SK-N-SH (cell line): ENCODE data around the gene MC1R. TPM values are rescaled to one million over a fixed set of nuclear protein-coding genes. Genes with fewer than 3 reads are reported as not detected.

Source experiments
- EP300 ChIP-seq, 2 experiments: IDR thresholded peaks; 2 replicates each; pipeline versions ENCODE4 v1.4.0 to v1.6.1; 2012; ENCODE audit warnings: borderline replicate concordance in 1 of 2, low read depth in 1 of 2, low read length in 1 of 2
- EZH2phosphoT487 ChIP-seq: fragments of 200-600 bp; sonication (generic); IDR thresholded peaks from 2 replicates; pipeline ENCODE4 v1.6.1; 2017; ENCODE audit warnings: low read depth, mixed run types, mild to moderate bottlenecking, antibody characterized with exemption, moderate library complexity, borderline replicate concordance
- JUND ChIP-seq: IDR thresholded peaks from 2 replicates; pipeline ENCODE4 v1.4.0; 2012
- MAX ChIP-seq: IDR thresholded peaks from 2 replicates; pipeline ENCODE4 v1.4.0; 2012; ENCODE audit warnings: low read depth
- NRF1 ChIP-seq: IDR thresholded peaks from 2 replicates; pipeline ENCODE4 v1.6.1; 2012; ENCODE audit warnings: low read depth, mild to moderate bottlenecking, low read length
- RAD21 ChIP-seq: IDR thresholded peaks from 2 replicates; pipeline ENCODE4 v1.6.1; 2012; ENCODE audit warnings: mild to moderate bottlenecking, low read length
- SMC3 ChIP-seq: IDR thresholded peaks from 2 replicates; pipeline ENCODE4 v1.6.1; 2012; ENCODE audit warnings: low read depth, low read length, improper control_type of control experiment
- TCF12 ChIP-seq: IDR thresholded peaks from 2 replicates; pipeline ENCODE4 v1.4.0; 2012
- TEAD4 ChIP-seq: IDR thresholded peaks from 2 replicates; pipeline ENCODE4 v1.4.0; 2012; ENCODE audit warnings: mild to moderate bottlenecking, borderline replicate concordance; ENCODE audit not compliant: insufficient read depth
- polyA plus RNA-seq, 3 experiments: library from polyadenylated mRNA; depleted of rRNA; stranded (reverse); fragments of >200 nt; gene quantifications; 2 replicates each; pipeline ENCODE4 v1.2.3, GENCODE V29; 2012
- TF ChIP-seq, protein P1 (sequence below): IDR thresholded peaks from 2 replicates; pipeline ENCODE4; 2012
- TF ChIP-seq, protein P2 (sequence below): fragments of 150-350 bp; IDR thresholded peaks from 2 replicates; pipeline ENCODE4 v1.6.1; 2017; ENCODE audit warnings: antibody characterized with exemption, low read length, low read depth, borderline replicate concordance
- TF ChIP-seq, protein P3 (sequence below): fragments of 150-350 bp; IDR thresholded peaks from 2 replicates; pipeline ENCODE4 v1.6.1; 2016; ENCODE audit warnings: mild to moderate bottlenecking, low read depth, low read length
- TF ChIP-seq, protein P4 (sequence below): IDR thresholded peaks from 2 replicates; pipeline ENCODE4 v1.4.0; 2012; ENCODE audit warnings: low read depth, borderline replicate concordance

MC1R gene
- polyA plus RNA-seq, 1 of the 3 experiments (the other 2 are of a cell fraction), result 11.1 TPM

- TF ChIP-seq SMC3, result no peak
- TF ChIP-seq, protein P1, sequence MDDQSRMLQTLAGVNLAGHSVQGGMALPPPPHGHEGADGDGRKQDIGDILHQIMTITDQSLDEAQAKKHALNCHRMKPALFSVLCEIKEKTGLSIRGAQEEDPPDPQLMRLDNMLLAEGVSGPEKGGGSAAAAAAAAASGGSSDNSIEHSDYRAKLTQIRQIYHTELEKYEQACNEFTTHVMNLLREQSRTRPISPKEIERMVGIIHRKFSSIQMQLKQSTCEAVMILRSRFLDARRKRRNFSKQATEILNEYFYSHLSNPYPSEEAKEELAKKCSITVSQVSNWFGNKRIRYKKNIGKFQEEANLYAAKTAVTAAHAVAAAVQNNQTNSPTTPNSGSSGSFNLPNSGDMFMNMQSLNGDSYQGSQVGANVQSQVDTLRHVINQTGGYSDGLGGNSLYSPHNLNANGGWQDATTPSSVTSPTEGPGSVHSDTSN, result peak; percentile 9
- TF ChIP-seq, protein P2, sequence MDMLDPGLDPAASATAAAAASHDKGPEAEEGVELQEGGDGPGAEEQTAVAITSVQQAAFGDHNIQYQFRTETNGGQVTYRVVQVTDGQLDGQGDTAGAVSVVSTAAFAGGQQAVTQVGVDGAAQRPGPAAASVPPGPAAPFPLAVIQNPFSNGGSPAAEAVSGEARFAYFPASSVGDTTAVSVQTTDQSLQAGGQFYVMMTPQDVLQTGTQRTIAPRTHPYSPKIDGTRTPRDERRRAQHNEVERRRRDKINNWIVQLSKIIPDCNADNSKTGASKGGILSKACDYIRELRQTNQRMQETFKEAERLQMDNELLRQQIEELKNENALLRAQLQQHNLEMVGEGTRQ, result no peak
- no peak for TF ChIP-seq TEAD4
- no peak for TF ChIP-seq JUND
- no peak for TF ChIP-seq EZH2phosphoT487
- no peak for TF ChIP-seq TCF12
- TF ChIP-seq, protein P3, sequence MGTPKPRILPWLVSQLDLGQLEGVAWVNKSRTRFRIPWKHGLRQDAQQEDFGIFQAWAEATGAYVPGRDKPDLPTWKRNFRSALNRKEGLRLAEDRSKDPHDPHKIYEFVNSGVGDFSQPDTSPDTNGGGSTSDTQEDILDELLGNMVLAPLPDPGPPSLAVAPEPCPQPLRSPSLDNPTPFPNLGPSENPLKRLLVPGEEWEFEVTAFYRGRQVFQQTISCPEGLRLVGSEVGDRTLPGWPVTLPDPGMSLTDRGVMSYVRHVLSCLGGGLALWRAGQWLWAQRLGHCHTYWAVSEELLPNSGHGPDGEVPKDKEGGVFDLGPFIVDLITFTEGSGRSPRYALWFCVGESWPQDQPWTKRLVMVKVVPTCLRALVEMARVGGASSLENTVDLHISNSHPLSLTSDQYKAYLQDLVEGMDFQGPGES, result no peak
- TF ChIP-seq EP300 (IDR thresholded peaks at IDR 0.05; ENCODE audit: borderline replicate concordance in 1 of 2, low read depth in 1 of 2, low read length in 1 of 2), result no peak
- peak; percentile 91 for TF ChIP-seq MAX
- no peak for TF ChIP-seq RAD21
- TF ChIP-seq, protein P4, sequence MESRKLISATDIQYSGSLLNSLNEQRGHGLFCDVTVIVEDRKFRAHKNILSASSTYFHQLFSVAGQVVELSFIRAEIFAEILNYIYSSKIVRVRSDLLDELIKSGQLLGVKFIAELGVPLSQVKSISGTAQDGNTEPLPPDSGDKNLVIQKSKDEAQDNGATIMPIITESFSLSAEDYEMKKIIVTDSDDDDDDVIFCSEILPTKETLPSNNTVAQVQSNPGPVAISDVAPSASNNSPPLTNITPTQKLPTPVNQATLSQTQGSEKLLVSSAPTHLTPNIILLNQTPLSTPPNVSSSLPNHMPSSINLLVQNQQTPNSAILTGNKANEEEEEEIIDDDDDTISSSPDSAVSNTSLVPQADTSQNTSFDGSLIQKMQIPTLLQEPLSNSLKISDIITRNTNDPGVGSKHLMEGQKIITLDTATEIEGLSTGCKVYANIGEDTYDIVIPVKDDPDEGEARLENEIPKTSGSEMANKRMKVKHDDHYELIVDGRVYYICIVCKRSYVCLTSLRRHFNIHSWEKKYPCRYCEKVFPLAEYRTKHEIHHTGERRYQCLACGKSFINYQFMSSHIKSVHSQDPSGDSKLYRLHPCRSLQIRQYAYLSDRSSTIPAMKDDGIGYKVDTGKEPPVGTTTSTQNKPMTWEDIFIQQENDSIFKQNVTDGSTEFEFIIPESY, result no peak
- peak; percentile 84 for TF ChIP-seq NRF1
Measured at GRCh38 chr16:89873109-89873971, 45.3 kb upstream of the MC1R start, which contains the start of gene TCF25 (continued).
